GM23248 (cell line): ENCODE data around the gene SLC2A5.

Experiments
- EZH2 ChIP-seq: fragments of 200-600 bp; sonication (generic); IDR thresholded peaks from 2 replicates; pipeline ENCODE4 v1.6.1; 2018; ENCODE audit warnings: antibody characterized with exemption, mild to moderate bottlenecking; ENCODE audit not compliant: insufficient read depth, poor library complexity, severe bottlenecking
- EZH2phosphoT487 ChIP-seq: fragments of 200-600 bp; sonication (generic); IDR thresholded peaks from 2 replicates; pipeline ENCODE4 v1.6.1; 2018; ENCODE audit warnings: antibody characterized with exemption, moderate library complexity, mild to moderate bottlenecking, low read depth; ENCODE audit not compliant: insufficient read depth

GRCh38 chr1:9093091-9093490 is 23.7 kb upstream of the SLC2A5 start:
- TF ChIP-seq EZH2, result no peak
- TF ChIP-seq EZH2phosphoT487, result no peak
